H9 (cell line): ENCODE results near the gene TDRD9. TPM values are rescaled to one million over a fixed set of nuclear protein-coding genes. Genes with fewer than 3 reads are reported as not detected.

Source experiments
- DNase-seq: peaks from one replicate; pipeline ENCODE4 v3.0.0-alpha.2; 2017
- H2AFZ ChIP-seq: one replicate; pipeline ENCODE4 v1.6.1; 2013; ENCODE audit warnings: mild to moderate bottlenecking, low read length, control low read depth, moderate library complexity
- H2AK5ac ChIP-seq: 2 replicates; pipeline ENCODE4 v1.6.1; 2013; ENCODE audit warnings: low read length, control low read depth, mixed read lengths; ENCODE audit not compliant: insufficient read length
- H2BK120ac ChIP-seq: one replicate; pipeline ENCODE4 v1.6.1; 2013; ENCODE audit warnings: low read depth, mild to moderate bottlenecking, low read length, control low read depth, inconsistent platforms; ENCODE audit not compliant: poor library complexity, severe bottlenecking
- H2BK12ac ChIP-seq: 2 replicates; pipeline ENCODE4 v1.6.1; 2013; ENCODE audit warnings: low read length, control low read depth, mixed read lengths, low read depth; ENCODE audit not compliant: insufficient read length
- H2BK15ac ChIP-seq: 2 replicates; pipeline ENCODE4 v1.6.1; 2013; ENCODE audit warnings: low read depth, low read length, control low read depth
- H2BK20ac ChIP-seq: one replicate; pipeline ENCODE4 v1.6.1; 2013; ENCODE audit warnings: low read depth, mild to moderate bottlenecking, low read length, control low read depth, inconsistent platforms; ENCODE audit not compliant: poor library complexity, severe bottlenecking
- H2BK5ac ChIP-seq: 2 replicates; pipeline ENCODE4 v1.6.1; 2013; ENCODE audit warnings: low read length, control low read depth, mixed read lengths; ENCODE audit not compliant: insufficient read length
- H3K14ac ChIP-seq: 2 replicates; pipeline ENCODE4 v1.6.1; 2013; ENCODE audit warnings: low read length, control low read depth; ENCODE audit not compliant: insufficient read depth
- H3K18ac ChIP-seq: 2 replicates; pipeline ENCODE4 v1.6.1; 2013; ENCODE audit warnings: low read depth, mild to moderate bottlenecking, mixed read lengths, low read length, control low read depth; ENCODE audit not compliant: insufficient read length
- H3K23ac ChIP-seq: 2 replicates; pipeline ENCODE4 v1.6.1; 2013; ENCODE audit warnings: low read length, control low read depth, mixed read lengths, low read depth; ENCODE audit not compliant: insufficient read length
- H3K23me2 ChIP-seq: 2 replicates; pipeline ENCODE4 v1.6.1; 2013; ENCODE audit warnings: low read depth, mild to moderate bottlenecking, mixed read lengths, low read length, control low read depth; ENCODE audit not compliant: insufficient read length, poor library complexity, severe bottlenecking
- H3K27ac ChIP-seq: 2 replicates; pipeline ENCODE4 v1.5.1; 2013; ENCODE audit warnings: low read length, control low read depth, mixed read lengths, low read depth; ENCODE audit not compliant: insufficient read length
- H3K27me3 ChIP-seq: 2 replicates; pipeline ENCODE4 v1.6.1; 2013; ENCODE audit warnings: low read length, control low read depth, inconsistent platforms; ENCODE audit not compliant: insufficient read depth
- H3K4ac ChIP-seq: 2 replicates; pipeline ENCODE4 v1.6.1; 2013; ENCODE audit warnings: low read depth, mild to moderate bottlenecking, control low read depth, inconsistent platforms, low read length, moderate library complexity
- H3K4me1 ChIP-seq: 2 replicates; pipeline ENCODE4 v1.6.1; 2013; ENCODE audit warnings: low read length, control low read depth, inconsistent platforms; ENCODE audit not compliant: insufficient read depth
- H3K4me2 ChIP-seq: 2 replicates; pipeline ENCODE4 v1.6.1; 2013; ENCODE audit warnings: low read length, control low read depth, mixed read lengths; ENCODE audit not compliant: insufficient read length, insufficient read depth
- H3K56ac ChIP-seq: 2 replicates; pipeline ENCODE4 v1.6.1; 2013; ENCODE audit warnings: low read depth, mild to moderate bottlenecking, mixed read lengths, low read length, control low read depth; ENCODE audit not compliant: insufficient read length
- H3K79me1 ChIP-seq: 2 replicates; pipeline ENCODE4 v1.6.1; 2013; ENCODE audit warnings: low read depth, mild to moderate bottlenecking, moderate library complexity, low read length, control low read depth, inconsistent platforms; ENCODE audit not compliant: insufficient read depth, poor library complexity, severe bottlenecking
- H3K79me2 ChIP-seq: 2 replicates; pipeline ENCODE4 v1.6.1; 2013; ENCODE audit warnings: low read length, control low read depth, inconsistent platforms; ENCODE audit not compliant: insufficient read depth
- H3K9ac ChIP-seq: 2 replicates; pipeline ENCODE4 v1.6.1; 2013; ENCODE audit warnings: low read length, control low read depth, mixed read lengths; ENCODE audit not compliant: insufficient read length; ENCODE audit errors: extremely low read depth
- H3K9me3 ChIP-seq: one replicate; pipeline ENCODE4 v1.6.1; 2013; ENCODE audit warnings: low read depth, low read length, inconsistent platforms; ENCODE audit not compliant: control insufficient read depth
- H3T11ph ChIP-seq: one replicate; pipeline ENCODE4 v1.6.1; 2013; ENCODE audit warnings: mild to moderate bottlenecking, low read length, control low read depth, inconsistent platforms
- H4K20me1 ChIP-seq: one replicate; pipeline ENCODE4 v1.6.1; 2013; ENCODE audit not compliant: control insufficient read depth, insufficient read length, insufficient read depth
- H4K5ac ChIP-seq: 2 replicates; pipeline ENCODE4 v1.6.1; 2013; ENCODE audit warnings: low read depth, mild to moderate bottlenecking, mixed read lengths, low read length, control low read depth; ENCODE audit not compliant: insufficient read length
- H4K8ac ChIP-seq: replicated peaks from 2 replicates; pipeline ENCODE4 v1.6.1; 2013; ENCODE audit warnings: low read length, control low read depth, mixed read lengths, low read depth; ENCODE audit not compliant: insufficient read length
- H4K91ac ChIP-seq: 2 replicates; pipeline ENCODE4 v1.6.1; 2013; ENCODE audit warnings: low read depth, mild to moderate bottlenecking, moderate library complexity, mixed read lengths, low read length, control low read depth; ENCODE audit not compliant: insufficient read length
- H3K27ac Mint-ChIP-seq, 3 experiments: 2 replicates in 2 of 3; 3 replicates in 1 of 3; pipeline ENCODE4 v1.8.0; 2020 to 2021; ENCODE audit warnings: mixed read lengths in 3 of 3, mild to moderate bottlenecking in 1 of 3, moderate library complexity in 1 of 3
- H3K27me3 Mint-ChIP-seq: 2 replicates; pipeline ENCODE4 v1.8.0; 2021; ENCODE audit warnings: low read depth, mild to moderate bottlenecking, moderate library complexity, mixed read lengths
- H3K36me3 Mint-ChIP-seq, 3 experiments: 2 replicates in 2 of 3; 3 replicates in 1 of 3; pipeline ENCODE4 v1.8.0; 2020 to 2021; ENCODE audit warnings: low read depth in 3 of 3, mixed read lengths in 3 of 3; ENCODE audit not compliant: insufficient read depth in 1 of 3
- H3K4me1 Mint-ChIP-seq, 2 experiments: 2 replicates each; pipeline ENCODE4 v1.8.0; 2020; ENCODE audit warnings: mixed read lengths in 2 of 2
- H3K4me3 Mint-ChIP-seq, 2 experiments: 2 replicates in 1 of 2; 3 replicates in 1 of 2; pipeline ENCODE4 v1.8.0; 2020 to 2021; ENCODE audit warnings: mild to moderate bottlenecking in 2 of 2, mixed read lengths in 2 of 2, moderate library complexity in 1 of 2
- H3K9me3 Mint-ChIP-seq, 2 experiments: 2 replicates in 1 of 2; 3 replicates in 1 of 2; pipeline ENCODE4 v1.8.0; 2020; ENCODE audit warnings: mild to moderate bottlenecking in 2 of 2, mixed read lengths in 2 of 2, moderate library complexity in 1 of 2
- WGBS: extraction: QIAGEN DNeasy Blood & Tissue Kit; methylation state at CpG from one replicate; pipeline ENCODE4 v1.1.7; 2013; ENCODE audit warnings: missing lambda C conversion rate, low lambda C conversion rate, mixed read lengths; ENCODE audit not compliant: insufficient read length; ENCODE audit errors: extremely low coverage; 5-methylcytosine and 5-hydroxymethylcytosine counted together
- total RNA-seq: library from RNA; stranded (reverse); gene quantifications from 2 replicates; pipeline ENCODE4 v1.2.1, GENCODE V29; 2021
- TF ChIP-seq, protein P1 (sequence below): fragments of 200-600 bp; sonication (generic); conservative IDR thresholded peaks from 3 replicates; pipeline ENCODE4 v1.8.0; 2021; ENCODE audit warnings: antibody characterized with exemption, mild to moderate bottlenecking

The TDRD9 gene
- total RNA-seq, 1 experiment from 2014 or later: not detected

- WGBS: no CpG with 5 or more reads among the region's 5 CpGs
- Histone ChIP-seq H3K23me2 (no peaks in the 10 kb centered on the region), H2BK5ac (no peak overlapping the region), H3K9me3 (no peaks in the 10 kb centered on the region), H2AFZ (no peak overlapping the region), H3K79me2 (no peaks in the 10 kb centered on the region), H2AK5ac (no peak overlapping the region), H2BK12ac (no peak overlapping the region), H4K20me1 (peaks cover 3% of the 10 kb centered on the region), H4K91ac (no peak overlapping the region), H4K5ac (no peak overlapping the region), H3K4me1 (no peaks in the 10 kb centered on the region), H3K18ac (no peak overlapping the region), H3K4ac (no peak overlapping the region), H3K56ac (no peak overlapping the region), H3K27me3 (no peaks in the 10 kb centered on the region), H2BK15ac (no peak overlapping the region), H2BK20ac (no peak overlapping the region), H3K27ac (no peak overlapping the region), H3K9ac (no peak overlapping the region), H3K4me2 (no peak overlapping the region), H2BK120ac (no peak overlapping the region), H3T11ph (no peak overlapping the region), H3K79me1 (no peaks in the 10 kb centered on the region), H4K8ac (no peak overlapping the region), H3K14ac (no peak overlapping the region), H3K23ac (no peak overlapping the region)
- Mint-ChIP-seq H3K27me3 (peaks cover 5% of the 10 kb centered on the region), H3K4me3 (no peak overlapping the region), H3K9me3 (no peaks in the 10 kb centered on the region), H3K36me3 (no peaks in the 10 kb centered on the region), H3K4me1 (no peaks in the 10 kb centered on the region), H3K27ac (no peak overlapping the region)
- TF ChIP-seq, protein P1, sequence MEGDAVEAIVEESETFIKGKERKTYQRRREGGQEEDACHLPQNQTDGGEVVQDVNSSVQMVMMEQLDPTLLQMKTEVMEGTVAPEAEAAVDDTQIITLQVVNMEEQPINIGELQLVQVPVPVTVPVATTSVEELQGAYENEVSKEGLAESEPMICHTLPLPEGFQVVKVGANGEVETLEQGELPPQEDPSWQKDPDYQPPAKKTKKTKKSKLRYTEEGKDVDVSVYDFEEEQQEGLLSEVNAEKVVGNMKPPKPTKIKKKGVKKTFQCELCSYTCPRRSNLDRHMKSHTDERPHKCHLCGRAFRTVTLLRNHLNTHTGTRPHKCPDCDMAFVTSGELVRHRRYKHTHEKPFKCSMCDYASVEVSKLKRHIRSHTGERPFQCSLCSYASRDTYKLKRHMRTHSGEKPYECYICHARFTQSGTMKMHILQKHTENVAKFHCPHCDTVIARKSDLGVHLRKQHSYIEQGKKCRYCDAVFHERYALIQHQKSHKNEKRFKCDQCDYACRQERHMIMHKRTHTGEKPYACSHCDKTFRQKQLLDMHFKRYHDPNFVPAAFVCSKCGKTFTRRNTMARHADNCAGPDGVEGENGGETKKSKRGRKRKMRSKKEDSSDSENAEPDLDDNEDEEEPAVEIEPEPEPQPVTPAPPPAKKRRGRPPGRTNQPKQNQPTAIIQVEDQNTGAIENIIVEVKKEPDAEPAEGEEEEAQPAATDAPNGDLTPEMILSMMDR: no peak
- no peak for DNase-seq
Measured at GRCh38 chr14:103961928-103962578, 33.8 kb downstream of the TDRD9 start.
